Activated T-helper 9 cell treated with anti-CD3 and anti-CD28 coated beads, Interleukin-2, amount 50 U/mL, for 16 hours (primary cell): ENCODE data around the gene ACO2.
A peak's percentile ranks its signal among the peaks of the same experiment; 100 is the strongest.
"Not testable (repeated sequence)": the region's sequence is repeated elsewhere in the genome, so short reads cannot be mapped to it uniquely, and the experiment has no call there.

Experiments used
- DNase-seq: peaks from one replicate; pipeline ENCODE4 v3.0.0-alpha.2; 2020; ENCODE audit warnings: low read depth

ACO2 gene

DNA sequence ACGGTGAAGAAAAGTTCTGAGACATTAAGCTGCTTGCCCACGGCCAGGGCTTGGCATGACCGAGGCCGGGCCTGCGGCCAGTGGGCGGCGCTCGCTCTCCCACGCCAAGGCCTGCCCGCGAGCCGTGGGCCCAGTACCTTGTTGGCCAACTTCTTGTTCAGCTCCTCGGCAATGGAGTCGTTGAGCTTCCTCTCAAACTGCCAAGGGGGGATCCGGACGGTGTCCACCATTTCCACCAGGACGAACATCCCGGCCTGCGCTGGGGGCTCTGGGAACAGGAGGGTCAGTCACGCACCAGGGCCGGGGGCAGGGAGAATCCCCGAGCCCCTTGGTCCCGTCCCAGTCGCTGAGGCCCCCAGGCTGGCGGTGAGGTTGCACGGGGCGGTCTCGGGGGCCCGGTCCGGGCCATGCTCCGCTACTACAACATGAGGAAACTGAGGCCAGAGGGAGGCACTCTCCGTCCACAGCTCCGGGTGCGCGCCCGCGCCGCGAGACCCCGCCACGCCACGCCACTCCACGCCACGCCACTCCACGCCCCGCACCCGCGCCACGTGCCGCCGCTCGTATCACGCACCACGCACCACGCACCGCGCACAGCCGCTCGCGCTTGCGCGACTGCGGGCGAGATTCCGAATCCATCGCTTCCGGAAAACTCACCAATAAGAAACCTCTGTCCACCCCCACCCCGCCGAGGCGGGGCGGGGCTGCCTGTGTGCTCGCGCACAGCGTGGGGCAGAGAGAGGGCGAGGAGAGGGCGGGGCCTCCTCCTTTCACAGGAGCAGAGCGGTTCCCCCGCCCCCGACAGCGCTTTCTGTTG, 75.1 kb downstream of the ACO2 start, which contains the start of gene POLR3H:
TSS of gene POLR3H (minus strand) at position 617 of the 817 bp plus-strand sequence. CDS start at position 248, 369 bp downstream.
- peak; percentile 97 for DNase-seq

DNA sequence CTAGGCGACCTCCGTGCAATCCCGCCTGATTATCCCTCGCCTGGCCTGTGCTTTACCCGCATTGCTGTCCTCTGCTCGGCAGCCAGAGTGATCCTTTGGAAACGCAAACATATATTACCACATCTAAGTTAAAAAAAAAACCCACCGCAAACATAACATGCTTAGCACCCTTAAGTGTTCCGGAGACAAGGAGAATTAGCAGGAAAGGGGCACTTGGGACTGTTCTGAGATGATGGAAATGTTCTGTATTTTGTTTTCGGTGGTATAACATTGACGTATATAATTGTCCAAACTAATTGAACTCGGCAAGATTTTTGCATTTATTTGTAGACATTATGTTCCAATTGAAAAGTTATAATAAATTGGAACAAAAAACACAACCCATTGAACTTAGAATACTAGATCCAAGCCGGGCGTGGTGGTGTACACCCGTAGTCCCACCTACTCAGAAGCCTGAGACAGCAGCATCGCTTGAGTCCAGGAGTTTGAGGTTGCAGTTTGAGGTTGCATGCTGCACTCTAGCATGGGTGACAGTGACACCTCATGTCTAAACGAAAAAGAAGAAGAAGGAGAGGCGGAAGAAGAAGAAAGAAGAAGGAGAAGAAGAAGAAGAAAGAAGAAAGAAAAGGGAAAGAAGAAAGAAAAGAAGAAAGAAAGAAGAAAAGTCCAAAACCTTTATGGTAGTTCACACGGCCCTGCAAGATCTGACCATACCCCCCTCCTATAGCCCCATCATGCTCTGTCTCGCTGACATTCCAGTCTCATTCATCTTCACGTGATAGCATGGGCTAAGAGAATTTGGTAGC, 76.0 kb downstream of the ACO2 start:
- no peak for DNase-seq

DNA sequence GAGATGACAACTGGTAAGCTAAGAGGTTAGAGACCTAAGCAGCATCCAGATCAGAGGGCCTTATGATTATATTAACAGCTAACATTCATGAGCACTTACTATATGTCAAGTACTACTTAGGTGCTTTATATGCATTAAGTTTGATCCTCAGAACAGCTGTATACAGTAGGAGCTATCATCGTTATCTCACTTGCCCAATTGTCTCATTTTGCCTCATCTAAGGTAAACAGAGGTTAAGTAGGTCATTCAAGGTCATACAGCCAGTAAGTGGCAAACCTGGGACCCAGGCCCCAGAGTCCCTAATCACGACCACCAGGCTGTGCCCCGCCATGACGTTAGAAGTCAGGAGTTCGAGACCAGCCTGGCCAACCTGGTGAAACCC, 79.9 kb downstream of the ACO2 start:
- DNase-seq, result no peak

DNA sequence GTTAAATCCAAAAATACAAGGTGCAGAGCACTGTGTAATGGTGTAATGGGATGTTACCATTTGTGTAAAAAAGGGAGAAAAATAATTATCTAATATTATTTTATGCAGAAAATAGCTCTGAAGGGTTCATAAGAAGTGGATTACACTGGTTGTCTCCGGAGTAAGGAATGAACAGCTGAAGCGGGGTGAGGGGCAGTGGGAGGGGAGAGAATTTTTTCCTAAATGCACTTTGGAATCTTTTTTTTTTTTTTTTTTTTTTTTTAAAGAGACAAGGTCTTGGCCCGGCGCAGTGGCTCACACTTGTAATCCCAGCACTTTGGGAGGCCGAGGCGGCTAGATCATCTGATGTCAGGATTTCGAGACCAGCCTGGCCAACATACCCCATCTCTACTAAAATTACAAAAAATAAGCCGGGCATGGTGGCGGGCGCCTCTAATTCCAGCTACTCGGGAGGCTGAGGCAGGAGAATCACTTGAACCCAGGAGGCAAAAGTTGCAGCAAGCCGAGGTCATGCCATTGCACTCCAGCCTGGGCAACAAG, 82.1 kb downstream of the ACO2 start:
- DNase-seq, result no peak

DNA sequence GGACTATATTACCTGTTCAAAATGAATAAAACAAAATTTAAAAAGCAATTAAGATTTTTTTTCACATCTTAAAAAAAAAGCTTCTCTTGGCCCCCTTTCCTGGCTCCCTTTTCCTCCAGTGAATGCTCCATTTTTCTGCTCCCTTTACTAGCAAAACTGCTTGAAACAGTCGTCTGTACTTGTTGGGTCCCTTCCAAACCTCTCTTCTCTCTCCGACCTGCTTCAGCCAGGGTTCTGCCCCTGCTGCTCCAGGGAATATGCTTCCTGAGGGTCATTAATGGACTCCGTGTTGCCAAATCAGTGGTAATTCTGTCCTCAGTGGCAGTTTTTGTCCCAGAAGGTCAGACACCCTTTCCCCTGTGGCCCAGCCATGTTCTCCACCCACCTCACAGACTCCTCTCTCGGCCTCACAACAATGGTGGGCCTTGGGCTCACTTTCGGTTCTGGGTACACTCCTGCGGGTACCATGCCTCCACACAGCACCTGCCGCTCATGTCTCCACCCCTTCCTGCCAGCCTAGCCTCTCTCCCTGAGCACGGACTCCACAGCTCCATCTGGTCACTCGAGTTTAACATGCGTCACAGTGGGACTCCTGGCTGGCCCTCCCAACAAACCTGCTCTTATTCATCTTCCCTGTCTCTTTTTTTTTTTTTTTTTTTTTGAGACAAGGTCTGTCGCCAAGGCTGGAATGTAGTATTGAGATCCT, 83.1 kb downstream of the ACO2 start:
- no peak for DNase-seq

DNA sequence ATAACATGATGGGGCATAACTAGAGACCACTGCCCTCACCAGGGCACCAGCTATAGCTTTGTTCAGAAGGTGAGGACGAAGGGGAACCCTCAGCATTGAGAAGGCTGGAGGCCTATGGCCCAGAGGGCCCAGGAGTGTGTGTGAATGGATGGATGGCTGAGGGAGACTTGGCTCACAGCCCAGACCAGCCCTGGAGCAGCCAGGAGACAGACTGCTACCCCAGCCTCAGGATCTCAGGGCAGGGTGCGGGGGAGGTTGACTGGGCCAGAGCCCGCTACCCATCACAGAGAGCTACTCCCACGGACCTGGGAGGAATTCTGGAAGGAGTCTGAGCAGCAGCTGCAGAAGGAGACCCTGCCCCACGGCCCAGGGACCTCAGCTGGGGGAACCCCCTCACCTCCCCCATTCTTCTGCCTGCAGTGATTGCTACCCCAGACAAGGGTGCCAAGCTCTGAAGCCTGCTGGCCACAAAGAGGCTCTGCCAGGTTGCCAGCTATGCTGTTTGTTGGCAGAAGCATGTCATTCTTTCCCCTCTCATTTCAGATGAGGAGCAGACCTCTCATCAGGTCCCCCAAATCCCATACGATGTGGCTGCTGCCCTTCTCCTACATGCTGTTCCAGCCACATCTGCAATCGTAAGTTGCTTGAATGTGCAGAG, 86.5 kb downstream of the ACO2 start:
- no peak for DNase-seq

DNA sequence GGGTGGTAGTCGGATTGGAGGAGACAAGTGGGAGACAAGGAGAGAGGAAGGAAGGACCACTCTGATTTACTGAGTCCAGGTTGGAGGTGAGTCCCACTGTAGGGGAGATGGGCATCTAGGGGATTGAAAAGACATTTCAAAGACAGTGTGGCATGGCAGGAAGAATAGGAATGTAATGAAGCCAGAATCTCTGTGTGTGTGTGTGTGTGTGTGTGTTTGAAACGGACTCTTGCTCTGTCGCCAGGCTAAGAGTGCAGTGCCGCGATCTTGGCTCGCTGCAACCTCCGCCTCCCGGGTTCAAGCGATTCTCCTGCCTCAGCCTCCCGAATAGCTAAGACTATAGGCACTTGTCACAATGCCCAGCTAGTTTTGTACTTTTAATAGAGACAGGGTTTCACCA, 87.6 kb downstream of the ACO2 start:
- no peak for DNase-seq

DNA sequence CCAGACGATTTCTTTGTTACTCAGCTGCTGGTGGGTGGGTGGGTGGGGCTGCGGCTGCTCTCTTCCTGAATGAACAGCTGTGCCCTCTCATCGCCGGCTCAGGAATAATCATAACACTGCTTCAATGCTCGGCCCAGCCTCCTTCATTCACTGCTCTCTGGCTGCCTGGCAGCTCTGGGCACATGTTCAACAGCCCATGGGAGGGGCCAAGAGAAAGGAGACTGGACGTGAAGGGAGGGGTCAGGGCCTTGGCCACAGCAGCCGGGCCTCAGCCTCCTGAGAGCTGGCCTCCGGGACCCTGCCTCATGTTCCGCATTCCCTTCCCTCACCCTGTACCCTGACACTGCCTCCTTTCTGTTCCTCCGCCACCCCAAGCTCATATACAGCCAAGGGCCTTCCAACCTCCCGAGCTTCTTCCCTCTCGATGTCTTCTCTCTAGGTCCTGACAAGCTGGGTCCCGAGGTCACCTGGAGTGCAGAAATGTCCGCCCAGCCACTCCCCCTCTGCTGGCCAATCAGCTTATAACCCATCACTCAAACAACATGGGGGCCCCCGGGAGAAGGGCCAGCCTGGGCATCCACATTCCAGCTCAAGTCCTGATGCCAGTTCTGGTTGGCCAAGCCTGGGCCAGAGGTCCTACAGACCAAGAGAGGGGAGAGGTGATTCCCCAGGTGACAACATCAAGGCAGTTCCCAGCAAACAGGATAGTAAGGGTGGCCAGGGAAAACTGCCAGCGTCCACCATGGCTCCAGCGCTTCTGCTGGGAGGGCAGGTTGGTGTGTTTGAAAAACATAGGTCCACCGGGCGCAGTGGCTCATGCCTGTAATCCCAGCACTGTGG, 88.7 kb downstream of the ACO2 start:
- DNase-seq, result no peak

DNA sequence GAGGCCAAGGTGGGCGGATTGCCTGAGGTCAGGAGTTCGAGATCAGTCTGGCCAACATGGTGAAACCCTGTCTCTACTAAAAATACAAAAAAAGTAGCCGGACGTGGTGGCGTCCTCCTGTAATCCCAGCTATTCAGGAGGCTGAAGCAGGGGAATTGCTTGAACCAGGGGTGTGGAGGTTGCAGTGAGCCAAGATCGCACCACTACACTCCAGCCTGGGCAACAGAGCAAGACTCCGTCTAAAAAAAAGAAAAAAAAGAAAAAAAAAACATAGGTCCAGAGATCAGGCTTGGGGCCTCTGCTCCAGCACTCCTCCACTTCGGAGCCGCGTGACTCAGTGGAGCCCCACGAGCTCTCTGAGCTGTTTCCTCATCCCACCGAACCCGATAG, 89.3 kb downstream of the ACO2 start:
- not testable (repeated sequence) for DNase-seq

DNA sequence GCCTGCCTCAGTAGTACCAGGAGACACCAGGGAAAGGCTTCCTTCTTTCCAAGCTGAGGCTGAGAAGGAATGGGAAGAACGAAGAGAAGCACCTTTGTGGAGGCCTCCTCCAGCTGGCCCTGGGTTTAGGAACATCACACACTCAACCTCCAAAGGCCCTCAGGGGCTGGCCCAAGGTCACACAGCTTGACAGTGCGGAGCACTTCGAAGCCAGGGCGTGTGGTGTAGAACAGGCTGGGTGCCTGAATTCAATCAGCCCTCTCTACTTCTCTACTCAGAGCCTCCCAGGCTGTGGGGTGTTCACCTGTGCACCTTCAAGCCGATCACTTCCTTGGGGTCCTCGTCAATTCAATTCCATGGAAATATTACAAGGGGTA, 91.2 kb downstream of the ACO2 start:
- DNase-seq, result no peak

DNA sequence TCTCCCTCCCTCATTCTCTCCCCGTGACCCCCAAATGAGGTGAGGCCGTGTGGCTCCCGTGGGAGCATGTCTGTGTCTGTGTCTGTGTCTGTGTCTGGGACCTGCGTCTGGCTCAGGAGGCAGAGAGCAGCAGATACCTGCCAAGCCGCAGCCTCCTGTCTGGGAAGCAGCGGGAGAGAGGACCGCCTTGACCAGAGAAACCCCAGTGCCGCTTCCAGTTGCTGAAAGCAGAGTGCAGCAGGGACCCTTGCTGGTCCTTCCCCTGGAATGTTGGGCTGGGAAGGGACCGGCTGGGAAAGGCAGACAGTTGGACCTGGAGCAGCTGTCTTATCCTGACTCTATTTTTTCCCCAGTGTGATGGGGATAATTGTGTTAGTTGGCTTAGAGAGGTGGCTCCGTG, 92.4 kb downstream of the ACO2 start:
- DNase-seq, result no peak

DNA sequence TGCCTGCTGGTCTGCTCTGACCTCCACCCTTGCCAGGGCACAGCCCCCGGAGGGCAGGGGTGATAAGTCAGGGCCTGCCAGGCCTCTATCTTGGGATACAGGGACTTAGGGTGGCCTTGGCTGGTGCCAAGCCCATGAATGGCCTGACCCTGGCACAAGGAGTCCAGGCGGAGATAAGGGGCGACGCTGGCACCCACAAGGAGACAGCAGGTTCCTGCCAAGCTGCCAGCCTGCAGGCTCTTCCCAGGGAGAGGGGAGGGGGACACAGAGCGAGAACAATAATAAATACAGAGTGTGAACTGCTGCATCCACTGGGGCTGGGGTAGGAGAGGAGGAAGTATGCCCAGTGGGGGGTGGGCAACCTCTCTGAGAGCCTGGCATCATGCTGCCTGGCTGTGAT, 92.9 kb downstream of the ACO2 start:
- no peak for DNase-seq

DNA sequence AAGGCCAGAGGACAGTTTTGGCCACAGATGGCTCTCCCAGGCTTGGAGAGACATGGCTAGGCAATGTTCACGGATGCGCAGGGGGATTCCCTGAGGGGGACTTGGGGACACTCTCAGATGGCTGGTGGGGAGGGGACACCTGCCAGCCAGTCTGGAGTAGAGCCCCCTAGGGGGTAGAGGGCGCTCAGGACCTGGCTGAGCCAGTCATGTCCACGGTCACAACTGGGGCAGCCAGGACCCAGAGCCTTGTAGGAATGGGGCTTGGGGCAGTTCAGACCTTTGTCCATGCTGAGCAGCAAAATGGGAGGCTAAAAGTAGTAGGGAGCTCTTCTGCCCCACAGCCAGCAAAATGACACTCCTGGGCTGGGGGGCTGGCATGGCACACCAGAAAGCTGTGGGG, 93.5 kb downstream of the ACO2 start:
- DNase-seq, result no peak

DNA sequence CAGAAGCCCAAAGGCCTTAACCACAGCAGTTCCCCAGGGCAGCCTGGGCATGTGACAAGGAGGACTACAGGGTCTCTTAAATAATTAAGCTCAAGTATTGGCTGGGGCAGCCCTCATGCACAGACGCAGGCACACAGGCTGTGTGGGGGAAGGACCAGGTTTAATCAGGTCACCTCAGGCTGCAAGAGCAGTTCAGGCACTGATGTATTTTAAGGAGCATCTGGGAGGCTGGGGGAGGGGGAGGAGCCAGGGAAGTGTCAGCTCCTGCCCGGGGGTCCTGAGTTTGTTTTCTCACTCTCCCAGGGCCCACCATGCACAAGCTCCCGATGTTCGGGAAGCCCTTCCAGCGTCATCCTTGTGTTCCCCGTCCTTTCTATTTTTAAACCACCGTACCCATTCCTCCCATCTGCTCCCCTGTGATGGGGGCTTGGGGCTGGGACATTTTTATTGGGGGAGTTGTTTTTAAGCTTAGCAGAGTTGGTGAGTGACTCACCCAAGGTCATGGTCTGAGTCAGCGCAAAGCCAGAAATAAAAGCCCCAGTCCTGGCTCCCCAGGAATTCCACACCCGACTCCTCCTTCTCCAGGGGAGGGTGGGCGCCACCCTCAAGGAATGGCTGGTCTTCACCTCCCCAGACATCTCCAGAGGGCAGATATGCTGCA, 94.3 kb downstream of the ACO2 start:
- DNase-seq, result no peak

DNA sequence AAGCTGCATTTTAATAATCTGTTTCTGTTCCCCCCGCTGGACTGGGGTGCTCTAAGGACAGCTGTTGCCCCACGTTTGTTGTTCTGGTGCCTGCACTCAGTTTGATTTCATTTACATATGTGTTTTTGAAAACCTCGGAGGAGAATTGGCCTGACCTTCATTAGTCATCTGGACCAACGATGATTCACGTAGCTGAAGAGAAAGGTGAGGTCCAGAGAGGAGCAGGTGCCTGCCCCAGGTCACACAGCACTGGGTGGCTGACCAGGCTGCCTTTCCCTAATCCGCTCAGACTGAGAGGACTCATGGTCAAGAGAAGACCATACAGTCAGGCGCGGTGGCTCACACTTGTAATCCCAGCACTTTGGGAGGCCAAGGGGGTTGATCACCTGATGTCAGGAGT, 95.6 kb downstream of the ACO2 start:
- DNase-seq, result no peak

DNA sequence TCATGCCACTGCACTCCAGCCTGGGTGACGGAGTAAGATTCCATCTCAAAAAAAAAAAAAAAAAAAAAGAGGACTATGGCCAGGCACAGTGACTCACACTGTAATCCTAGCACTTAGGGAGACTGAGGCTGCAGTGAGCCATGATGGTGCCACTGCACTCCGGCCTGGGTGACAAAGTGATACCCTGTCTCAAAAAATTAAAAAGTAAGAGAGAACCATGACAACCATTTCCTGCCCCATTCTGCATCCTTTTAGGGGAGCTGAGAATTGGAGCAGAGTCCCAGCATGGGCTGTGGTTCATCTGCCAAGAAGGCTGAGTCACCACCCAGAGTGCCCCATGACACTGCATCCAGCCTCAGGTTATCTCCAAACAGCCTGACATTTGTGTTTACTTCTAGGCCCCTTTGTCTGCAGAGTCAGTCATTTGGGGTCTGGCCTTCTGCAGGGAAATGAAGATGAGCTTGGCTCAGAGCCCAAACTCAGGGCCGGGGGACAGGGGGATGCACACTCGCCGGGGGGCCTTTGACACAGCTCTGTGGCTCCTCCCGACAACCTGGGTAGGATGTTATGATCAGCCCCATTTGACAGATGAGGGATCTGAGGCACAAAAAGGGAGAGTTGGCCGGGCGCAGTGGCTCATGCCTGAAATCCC, 96.6 kb downstream of the ACO2 start:
- DNase-seq, result no peak

DNA sequence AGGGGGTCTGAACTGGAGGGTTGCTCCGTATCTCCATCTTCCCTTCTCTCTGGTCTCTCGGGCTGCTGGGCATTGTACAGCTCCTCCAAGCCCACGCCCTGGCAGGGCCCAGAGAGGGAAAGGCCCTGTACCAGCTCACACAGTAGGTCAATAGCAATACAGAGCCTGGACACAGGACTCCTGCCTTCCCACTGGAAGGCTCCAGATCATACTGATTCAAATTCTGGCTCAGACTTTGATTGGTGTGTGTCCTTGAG, 98.5 kb downstream of the ACO2 start:
- no peak for DNase-seq

DNA sequence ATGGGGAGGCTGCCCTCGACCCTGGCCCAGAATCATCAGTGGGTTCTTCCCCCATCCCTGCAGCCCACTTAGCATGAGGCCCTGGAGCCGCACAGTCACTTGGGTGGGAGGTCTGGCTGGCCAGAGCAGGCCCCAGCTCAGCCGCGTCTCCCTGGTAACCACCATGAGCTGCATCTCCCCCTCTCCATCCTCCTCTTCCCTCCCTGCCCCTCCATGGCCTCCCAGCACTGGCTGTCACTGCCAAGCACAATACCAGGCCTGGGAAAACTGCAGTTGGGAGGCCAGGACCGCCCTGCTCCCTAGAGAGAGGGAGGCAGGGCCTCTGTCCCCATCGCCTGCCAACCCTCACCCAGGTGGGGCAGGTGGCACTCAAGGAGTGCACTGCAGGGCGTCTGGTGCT, 99.9 kb downstream of the ACO2 start:
- no peak for DNase-seq

DNA sequence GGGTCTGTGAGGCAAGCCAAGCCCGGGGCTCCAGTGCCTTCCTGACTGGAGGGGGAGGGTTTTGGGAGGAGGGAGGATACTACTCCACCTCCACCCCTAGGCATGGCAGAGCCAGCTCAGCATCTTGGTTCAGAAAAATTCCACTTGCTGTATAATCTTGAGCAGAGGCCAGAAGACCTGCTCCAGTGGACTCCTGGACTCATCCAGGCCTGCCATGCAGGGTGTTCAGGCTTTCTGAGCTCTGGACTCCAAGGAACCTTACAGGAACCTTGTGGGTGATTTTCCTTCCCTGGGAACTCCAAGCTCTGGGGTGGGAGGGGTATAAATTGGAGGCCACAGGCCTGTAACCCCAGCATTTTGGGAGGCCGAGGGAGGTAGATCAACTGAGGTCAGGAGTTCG, 101.3 kb downstream of the ACO2 start:
- no peak for DNase-seq

DNA sequence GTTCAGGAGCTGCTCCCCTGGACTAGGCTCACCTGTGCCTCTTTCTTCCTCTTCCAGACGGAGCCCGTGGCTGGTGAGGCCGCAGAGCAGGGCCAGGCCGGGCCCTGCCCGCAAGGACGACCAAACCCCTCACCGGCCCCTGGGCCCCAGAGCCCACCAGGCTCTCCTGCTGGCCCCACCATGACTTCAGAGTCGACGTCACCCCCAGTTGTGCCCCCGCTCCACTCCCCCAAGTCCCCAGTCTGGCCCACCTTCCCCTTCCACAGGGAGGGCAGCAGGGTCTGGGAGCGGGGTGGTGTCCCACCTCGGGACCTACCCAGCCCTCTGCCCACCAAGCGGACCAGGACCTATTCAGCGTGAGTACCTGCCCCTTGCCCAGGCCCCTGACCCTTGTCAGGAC, 102.9 kb downstream of the ACO2 start:
- DNase-seq, result no peak
